Activated CD8-positive, alpha-beta T cell treated with anti-CD3 and anti-CD28 coated beads for 36 hours (primary cell): Measurements from ENCODE around the gene SMIM44. TPM values are rescaled to one million over a fixed set of nuclear protein-coding genes. Genes with fewer than 3 reads are reported as not detected.

Experiments
- ATAC-seq: fragments of 200-7000 bp; cut with Tn5 transposase; one replicate; pipeline ENCODE4 v1.10.0; 2021; ENCODE audit warnings: mild to moderate bottlenecking, moderate library complexity
- CTCF ChIA-PET: fragments of 350-600 bp; sonication (Branson Sonifier 250); formaldehyde crosslinking; loops from one replicate; lab custom pipeline; 2021; ENCODE audit warnings: antibody characterized with exemption; lab: Charles Lee
- POLR2A ChIA-PET: fragments of 350-600 bp; sonication (Branson Sonifier 250); formaldehyde crosslinking; loops from one replicate; lab custom pipeline; 2021; ENCODE audit warnings: antibody characterized with exemption; lab: Charles Lee
- DNase-seq: peaks from one replicate; pipeline ENCODE4 v3.0.0-alpha.2; 2020
- H3K27ac Mint-ChIP-seq: one replicate; pipeline ENCODE4 v1.8.0; 2021; ENCODE audit warnings: mild to moderate bottlenecking, mixed read lengths
- H3K27me3 Mint-ChIP-seq: one replicate; pipeline ENCODE4 v1.8.0; 2021; ENCODE audit warnings: mixed read lengths
- H3K36me3 Mint-ChIP-seq: one replicate; pipeline ENCODE4 v1.8.0; 2021; ENCODE audit warnings: low read depth, mixed read lengths
- H3K4me1 Mint-ChIP-seq: one replicate; pipeline ENCODE4 v1.8.0; 2021; ENCODE audit warnings: low read depth, mixed read lengths
- H3K4me3 Mint-ChIP-seq: one replicate; pipeline ENCODE4 v1.8.0; 2021; ENCODE audit warnings: mild to moderate bottlenecking, moderate library complexity, mixed read lengths
- H3K9me3 Mint-ChIP-seq: one replicate; pipeline ENCODE4 v1.8.0; 2021; ENCODE audit warnings: mixed read lengths
- intact Hi-C: fragments of 100-400 bp; cut with micrococcal nuclease; formaldehyde crosslinking; loops from one replicate; pipeline ENCODE4 v1.10.0; 2022
- total RNA-seq, 2 experiments: library from RNA; stranded (reverse); gene quantifications; one replicate each; pipeline ENCODE4 v1.2.3, GENCODE V29; 2021
- TF ChIP-seq, protein P1 (sequence below): fragments of 200-600 bp; IDR thresholded peaks from one replicate; pipeline ENCODE4 v1.8.0; 2022; ENCODE audit warnings: antibody characterized with exemption, mild to moderate bottlenecking

Gene SMIM44
- total RNA-seq, 2 experiments from 2014 or later: not detected

DNA sequence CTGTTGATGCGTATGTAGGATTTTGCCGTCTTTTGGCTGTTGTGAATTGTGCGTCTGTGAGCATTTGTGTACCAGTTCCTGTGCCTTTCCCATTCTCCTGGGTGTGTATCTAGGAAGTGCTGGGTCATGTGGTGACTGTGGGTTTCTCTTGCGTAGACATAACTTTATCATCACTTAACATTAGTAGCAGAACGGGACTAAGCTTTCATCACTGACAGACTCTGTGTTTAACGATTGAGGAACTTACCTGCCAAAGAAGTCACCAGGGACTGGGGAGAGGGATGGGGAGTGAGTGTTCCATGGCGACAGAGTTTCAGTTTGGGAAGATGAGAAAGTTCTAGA lies 37.8 kb upstream of the SMIM44 start:
- POLR2A ChIA-PET: no interaction called here

GRCh38 chr19:3520166-3521103 lies 37.2 kb upstream of the SMIM44 start:
- ATAC-seq (no peak), DNase-seq (no peak)
- Mint-ChIP-seq H3K36me3 (no peaks in the 10 kb centered on the region), H3K4me3 (no peak overlapping the region), H3K27ac (no peak overlapping the region), H3K4me1 (peaks cover 28% of the 10 kb centered on the region), H3K9me3 (no peaks in the 10 kb centered on the region), H3K27me3 (no peaks in the 10 kb centered on the region)
- intact Hi-C loops: no loop called here
- POLR2A ChIA-PET: no interaction called here
- TF ChIP-seq, protein P1, sequence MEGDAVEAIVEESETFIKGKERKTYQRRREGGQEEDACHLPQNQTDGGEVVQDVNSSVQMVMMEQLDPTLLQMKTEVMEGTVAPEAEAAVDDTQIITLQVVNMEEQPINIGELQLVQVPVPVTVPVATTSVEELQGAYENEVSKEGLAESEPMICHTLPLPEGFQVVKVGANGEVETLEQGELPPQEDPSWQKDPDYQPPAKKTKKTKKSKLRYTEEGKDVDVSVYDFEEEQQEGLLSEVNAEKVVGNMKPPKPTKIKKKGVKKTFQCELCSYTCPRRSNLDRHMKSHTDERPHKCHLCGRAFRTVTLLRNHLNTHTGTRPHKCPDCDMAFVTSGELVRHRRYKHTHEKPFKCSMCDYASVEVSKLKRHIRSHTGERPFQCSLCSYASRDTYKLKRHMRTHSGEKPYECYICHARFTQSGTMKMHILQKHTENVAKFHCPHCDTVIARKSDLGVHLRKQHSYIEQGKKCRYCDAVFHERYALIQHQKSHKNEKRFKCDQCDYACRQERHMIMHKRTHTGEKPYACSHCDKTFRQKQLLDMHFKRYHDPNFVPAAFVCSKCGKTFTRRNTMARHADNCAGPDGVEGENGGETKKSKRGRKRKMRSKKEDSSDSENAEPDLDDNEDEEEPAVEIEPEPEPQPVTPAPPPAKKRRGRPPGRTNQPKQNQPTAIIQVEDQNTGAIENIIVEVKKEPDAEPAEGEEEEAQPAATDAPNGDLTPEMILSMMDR: no peak
- CTCF ChIA-PET: no interaction called here

More for the DNA sequence above, 37.8 kb upstream of the SMIM44 start:
- ATAC-seq: no peak
- H3K27me3 Mint-ChIP-seq: no peaks in the 10 kb centered on the region
- CTCF ChIA-PET: no interaction called here
- no peak overlapping the region for H3K4me3 Mint-ChIP-seq
- DNase-seq: no peak
- no peaks in the 10 kb centered on the region for H3K9me3 Mint-ChIP-seq
- H3K27ac Mint-ChIP-seq: no peak overlapping the region
- H3K36me3 Mint-ChIP-seq: no peaks in the 10 kb centered on the region
- TF ChIP-seq, protein P1: no peak
- peaks cover 22% of the 10 kb centered on the region for H3K4me1 Mint-ChIP-seq
- intact Hi-C loops: no loop called here

DNA sequence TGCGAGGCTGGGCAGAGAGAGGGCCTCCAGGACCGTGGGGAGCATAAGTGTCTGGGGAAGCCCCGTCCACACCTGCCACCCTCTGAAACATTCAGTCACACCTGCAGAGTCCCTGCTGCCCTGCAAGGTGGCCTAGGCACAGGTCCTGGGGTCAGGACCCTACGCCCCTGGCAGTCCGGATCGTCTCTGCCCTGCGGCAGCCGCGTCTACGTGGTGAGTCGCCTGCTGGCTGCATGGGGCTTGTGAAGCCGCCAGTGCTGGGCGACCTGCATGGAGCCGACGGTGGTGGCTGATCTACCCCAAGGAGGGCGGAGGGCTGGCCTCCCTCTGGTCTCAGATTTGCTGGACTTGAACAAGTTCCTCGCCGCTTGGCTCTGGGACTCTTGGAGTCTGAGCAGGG lies 35.9 kb upstream of the SMIM44 start:
- ChIA-PET CTCF (no interaction called here), POLR2A (no interaction called here)
- H3K27ac Mint-ChIP-seq: no peak overlapping the region
- peaks cover 32% of the 10 kb centered on the region for H3K4me1 Mint-ChIP-seq
- H3K36me3 Mint-ChIP-seq: no peaks in the 10 kb centered on the region
- H3K9me3 Mint-ChIP-seq: no peaks in the 10 kb centered on the region
- DNase-seq: no peak
- no peaks in the 10 kb centered on the region for H3K27me3 Mint-ChIP-seq
- intact Hi-C loops: no loop called here
- no peak for ATAC-seq
- H3K4me3 Mint-ChIP-seq: no peak overlapping the region
- TF ChIP-seq, protein P1: no peak

DNA sequence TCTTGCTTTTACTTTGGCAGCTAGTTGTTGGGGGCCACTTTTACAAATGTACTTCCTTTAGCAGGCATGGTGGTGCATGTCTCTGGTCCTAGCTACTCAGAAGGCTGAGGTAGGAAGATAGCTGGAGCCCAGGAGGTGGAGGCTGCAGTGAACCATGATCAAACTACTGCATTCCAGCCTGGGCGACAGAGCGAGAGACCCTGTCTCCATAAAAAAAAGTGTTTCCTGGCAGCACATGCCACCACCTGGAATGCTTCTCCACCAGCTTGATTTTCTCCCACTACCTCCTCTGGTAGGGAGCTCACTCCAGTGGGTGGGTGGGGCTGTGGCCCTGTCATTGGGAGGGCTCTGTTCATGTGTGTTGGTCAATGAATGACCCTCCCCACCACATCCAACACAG lies 35.4 kb upstream of the SMIM44 start:
- Mint-ChIP-seq H3K27ac (no peak overlapping the region), H3K36me3 (no peaks in the 10 kb centered on the region), H3K27me3 (no peaks in the 10 kb centered on the region), H3K9me3 (no peaks in the 10 kb centered on the region), H3K4me3 (no peak overlapping the region), H3K4me1 (peaks cover 34% of the 10 kb centered on the region)
- no peak for ATAC-seq
- intact Hi-C loops: no loop called here
- TF ChIP-seq, protein P1: no peak
- CTCF ChIA-PET: interaction anchor here (1.6 kb wide), 1 partner anchor 27 kb away, joined by 9 read pairs; no protein-coding TSS in a partner anchor
- no peak for DNase-seq
- POLR2A ChIA-PET: interaction anchor here (1.5 kb wide), 1 partner anchor 90 kb away, joined by 3 read pairs; no protein-coding TSS in a partner anchor

DNA sequence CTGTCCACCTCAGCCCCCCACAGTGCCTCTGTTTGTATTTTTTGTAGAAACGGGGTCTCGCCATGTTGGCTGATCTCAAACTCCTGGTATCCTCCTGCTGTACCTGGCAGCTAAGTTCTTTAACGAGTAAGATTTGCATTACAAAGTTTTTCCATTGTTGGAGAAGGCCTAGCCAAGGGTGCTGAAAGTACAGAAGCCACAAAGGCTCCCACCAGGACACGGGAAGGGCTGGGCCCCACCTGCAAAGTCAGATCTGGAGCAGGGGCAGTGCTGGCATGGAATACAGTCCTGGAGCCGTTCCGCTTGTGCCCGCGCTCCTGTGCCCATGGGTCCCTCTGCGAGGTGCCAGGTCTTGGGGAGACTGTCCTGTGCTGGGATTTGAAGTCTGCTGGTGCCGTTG lies 35.0 kb upstream of the SMIM44 start:
- ATAC-seq: no peak
- POLR2A ChIA-PET: interaction anchor here (0.6 to 1.5 kb wide), 2 partner anchors 91 to 804 kb away, joined by 3 to 6 read pairs; no protein-coding TSS in a partner anchor

More for the DNA sequence above, 35.0 kb upstream of the SMIM44 start:
- H3K4me3 Mint-ChIP-seq: no peak overlapping the region
- TF ChIP-seq, protein P1: no peak
- no peaks in the 10 kb centered on the region for H3K9me3 Mint-ChIP-seq
- intact Hi-C loops: no loop called here
- no peak overlapping the region for H3K27ac Mint-ChIP-seq
- DNase-seq: no peak
- no peaks in the 10 kb centered on the region for H3K36me3 Mint-ChIP-seq
- peaks cover 35% of the 10 kb centered on the region for H3K4me1 Mint-ChIP-seq
- CTCF ChIA-PET: interaction anchor here (1.6 kb wide), 1 partner anchor 27 kb away, joined by 9 read pairs; no protein-coding TSS in a partner anchor
- H3K27me3 Mint-ChIP-seq: no peaks in the 10 kb centered on the region
